HCT116 (cell line): ENCODE data around the gene SPACA5. TPM values are rescaled to one million over a fixed set of nuclear protein-coding genes. Genes with fewer than 3 reads are reported as not detected.

Experiments used
- ATAC-seq: fragments of 200-7000 bp; cut with Tn5 transposase; 2 replicates; pipeline ENCODE4 v1.9.1; 2020; ENCODE audit warnings: mild to moderate bottlenecking, moderate library complexity
- BruUV-seq: library from RNA; stranded (reverse); fragments of 400-500 nt; replicated peaks from 2 replicates; lab custom pipeline; 2021; lab: Mats Ljungman, UMichigan
- CTCF ChIA-PET: fragments of 300-600 bp; sonication (Branson Sonifier 250); formaldehyde crosslinking; loops from one replicate; lab custom pipeline; 2021; ENCODE audit warnings: antibody characterized with exemption; lab: Charles Lee
- POLR2A ChIA-PET: fragments of 300-600, 350-600 bp; sonication (Branson Sonifier 250); formaldehyde crosslinking; loops from one replicate; lab custom pipeline; 2021; ENCODE audit warnings: antibody characterized with exemption; lab: Charles Lee
- RAD21 ChIA-PET, 2 experiments: fragments of 300-600 bp; sonication (Branson Sonifier 250); formaldehyde crosslinking; loops; one replicate each; lab custom pipeline; 2023; ENCODE audit warnings: low total read pairs in 2 of 2; ENCODE audit not compliant: uncharacterized antibody in 2 of 2, unreplicated experiment in 2 of 2, low non-redundant PET in 1 of 2; lab: Charles Lee
- DNase-seq: peaks from one replicate; pipeline ENCODE4 v3.0.0-alpha.2; 2010; ENCODE audit warnings: low read depth, low spot score
- H2AFZ ChIP-seq: fragments of 200-600 bp; shearing (Covaris generic), sonication (generic); 2 replicates; pipeline ENCODE4 v1.6.1; 2017; ENCODE audit warnings: low read depth, mixed run types, mixed read lengths, antibody characterized with exemption, low read length; ENCODE audit not compliant: poor library complexity, severe bottlenecking
- H3K27ac ChIP-seq: 2 replicates; pipeline ENCODE4 v1.5.1; 2012; ENCODE audit warnings: low read depth, low read length
- H3K27me3 ChIP-seq: fragments of 200-600 bp; sonication (generic); 2 replicates; pipeline ENCODE4 v1.6.1; 2016; ENCODE audit warnings: mixed run types, low read length, mixed read lengths; ENCODE audit not compliant: insufficient read depth
- H3K36me3 ChIP-seq, 2 experiments: fragments of 200-500 bp in 1 of 2; fragments of 200-600 bp in 1 of 2; sonication (Bioruptor generic) in 1 of 2; sonication (generic) in 1 of 2; 2 replicates each; pipeline versions ENCODE4 v1.5.1 to v1.6.1; 2014 to 2016; ENCODE audit warnings: low read length in 2 of 2, inconsistent platforms in 1 of 2, mixed read lengths in 1 of 2, mixed run types in 1 of 2; ENCODE audit not compliant: insufficient read depth in 2 of 2, control insufficient read depth in 1 of 2
- H3K4me1 ChIP-seq, 2 experiments: fragments of 200-600 bp in 1 of 2; sonication (generic) in 1 of 2; 2 replicates each; pipeline versions ENCODE4 v1.5.1 to v1.6.1; 2012 to 2017; ENCODE audit warnings: low read length in 2 of 2, inconsistent platforms in 1 of 2, mild to moderate bottlenecking in 1 of 2, mixed read lengths in 1 of 2, mixed run types in 1 of 2, moderate library complexity in 1 of 2; ENCODE audit not compliant: insufficient read depth in 2 of 2, control insufficient read depth in 1 of 2
- H3K4me2 ChIP-seq: fragments of 200-600 bp; sonication (generic); 2 replicates; pipeline ENCODE4 v1.6.1; 2017; ENCODE audit warnings: mixed run types, low read length, mixed read lengths
- H3K4me3 ChIP-seq, 2 experiments: fragments of 200-600 bp in 1 of 2; sonication (generic) in 1 of 2; replicated peaks in 1 of 2; 2 replicates each; pipeline ENCODE4 v1.5.1; 2011 to 2016; ENCODE audit warnings: low read length in 2 of 2, control low read depth in 1 of 2, low read depth in 1 of 2, mild to moderate bottlenecking in 1 of 2, mixed read lengths in 1 of 2, mixed run types in 1 of 2
- H3K79me2 ChIP-seq: fragments of 200-600 bp; sonication (generic); 2 replicates; pipeline ENCODE4 v1.6.1; 2017; ENCODE audit warnings: mild to moderate bottlenecking, mixed run types, low read length, moderate library complexity, mixed read lengths; ENCODE audit not compliant: insufficient read depth
- H3K9ac ChIP-seq: fragments of 200-600 bp; sonication (generic); 2 replicates; pipeline ENCODE4 v1.6.1; 2016; ENCODE audit warnings: low read length, mixed read lengths
- H3K9me2 ChIP-seq: fragments of 200-600 bp; sonication (generic), shearing (Covaris generic); 2 replicates; pipeline ENCODE4 v1.6.1; 2017; ENCODE audit warnings: mixed run types, mild to moderate bottlenecking, moderate library complexity; ENCODE audit not compliant: insufficient read depth
- H3K9me3 ChIP-seq, 2 experiments: fragments of 200-500 bp in 1 of 2; fragments of 200-600 bp in 1 of 2; sonication (Bioruptor generic) in 1 of 2; sonication (generic) in 1 of 2; 2 replicates each; pipeline ENCODE4 v1.6.1; 2014 to 2017; ENCODE audit warnings: low read length in 2 of 2, mixed read lengths in 2 of 2, inconsistent platforms in 1 of 2, low read depth in 1 of 2, mild to moderate bottlenecking in 1 of 2, mixed run types in 1 of 2, moderate library complexity in 1 of 2; ENCODE audit not compliant: control insufficient read depth in 1 of 2, insufficient read depth in 1 of 2
- H4K20me1 ChIP-seq: fragments of 200-600 bp; sonication (generic), shearing (Covaris generic); 2 replicates; pipeline ENCODE4 v1.6.1; 2017; ENCODE audit warnings: mixed run types, mild to moderate bottlenecking, moderate library complexity; ENCODE audit not compliant: insufficient read depth
- EGR1 ChIP-seq: IDR thresholded peaks from 2 replicates; pipeline ENCODE4 v1.6.1; 2012; ENCODE audit warnings: low read depth
- EZH2 ChIP-seq: fragments of 200-600 bp; sonication (generic); IDR thresholded peaks from 2 replicates; pipeline ENCODE4 v1.6.1; 2017; ENCODE audit warnings: antibody characterized with exemption, mixed run types
- EZH2phosphoT487 ChIP-seq: fragments of 200-600 bp; IDR thresholded peaks from 2 replicates; pipeline ENCODE4 v1.6.1; 2018; ENCODE audit warnings: antibody characterized with exemption, borderline replicate concordance
- JUND ChIP-seq: IDR thresholded peaks from 2 replicates; pipeline ENCODE4 v1.6.1; 2012
- RAD21 ChIP-seq: IDR thresholded peaks from 2 replicates; pipeline ENCODE4 v1.6.1; 2012; ENCODE audit warnings: low read depth, mild to moderate bottlenecking
- REST ChIP-seq: IDR thresholded peaks from 2 replicates; pipeline ENCODE4 v1.6.1; 2012; ENCODE audit warnings: low read depth
- TCF7L2 ChIP-seq: IDR thresholded peaks from 2 replicates; pipeline ENCODE4 v1.7.0; 2011; ENCODE audit warnings: borderline replicate concordance, inconsistent platforms; ENCODE audit not compliant: insufficient read depth, insufficient read length; ENCODE audit errors: extremely low read depth
- YY1 ChIP-seq: IDR thresholded peaks from 2 replicates; pipeline ENCODE4 v1.6.1; 2011; ENCODE audit warnings: low read length, low read depth, moderate library complexity, mild to moderate bottlenecking; ENCODE audit not compliant: insufficient replicate concordance; ENCODE audit errors: extremely low read depth
- intact Hi-C: fragments of 100-400 bp; cut with micrococcal nuclease; formaldehyde crosslinking; loops from 2 replicates; pipeline ENCODE4 v1.10.0; 2022
- total RNA-seq: library from RNA; stranded (reverse); gene quantifications from one replicate; pipeline ENCODE4 v1.2.1, GENCODE V29; 2021; ENCODE audit not compliant: unreplicated experiment
- TF ChIP-seq, protein P1 (sequence below): IDR thresholded peaks from 2 replicates; pipeline ENCODE4 v1.6.1; 2012

SPACA5 gene
- total RNA-seq, 1 experiment from 2014 or later: not detected

DNA sequence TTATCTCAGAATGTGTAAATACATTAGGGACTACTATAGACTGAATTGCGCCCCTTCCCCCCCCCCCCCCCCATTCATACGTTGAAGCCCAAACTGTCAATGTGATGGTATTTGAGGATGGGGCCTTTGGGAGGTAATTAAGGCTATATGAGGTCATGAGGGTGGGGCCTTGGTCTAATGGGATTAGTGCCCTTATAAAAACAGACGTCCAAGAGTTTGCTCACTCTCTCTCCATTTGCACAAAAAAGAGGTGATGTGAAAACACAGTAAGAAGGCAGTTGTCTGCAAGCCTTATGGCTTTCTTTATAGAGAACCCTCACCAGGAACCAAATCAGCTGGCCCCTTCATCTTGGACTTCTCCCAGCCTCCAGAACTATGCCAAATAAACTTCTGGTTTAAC lies 15.3 kb downstream of the SPACA5 start:
- RAD21 ChIA-PET: no interaction called here
- no peak for TF ChIP-seq REST
- TF ChIP-seq EGR1: no peak
- TF ChIP-seq EZH2phosphoT487: no peak
- no peak for TF ChIP-seq EZH2
- TF ChIP-seq RAD21: no peak
- TF ChIP-seq, protein P1, sequence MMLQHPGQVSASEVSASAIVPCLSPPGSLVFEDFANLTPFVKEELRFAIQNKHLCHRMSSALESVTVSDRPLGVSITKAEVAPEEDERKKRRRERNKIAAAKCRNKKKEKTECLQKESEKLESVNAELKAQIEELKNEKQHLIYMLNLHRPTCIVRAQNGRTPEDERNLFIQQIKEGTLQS: no peak
- DNase-seq: no peak
- no peak overlapping the region for H2AFZ ChIP-seq
- no peak overlapping the region for H3K4me3 ChIP-seq
- no peaks in the 10 kb centered on the region for H4K20me1 ChIP-seq
- H3K27ac ChIP-seq: no peak overlapping the region
- no peaks in the 10 kb centered on the region for H3K9me2 ChIP-seq
- no peaks in the 10 kb centered on the region for H3K79me2 ChIP-seq
- no peaks in the 10 kb centered on the region for H3K27me3 ChIP-seq
- intact Hi-C loops: no loop called here
- H3K9me3 ChIP-seq: no peaks in the 10 kb centered on the region
- H3K36me3 ChIP-seq: no peaks in the 10 kb centered on the region
- ATAC-seq: no peak
- H3K4me2 ChIP-seq: no peak overlapping the region
- POLR2A ChIA-PET: no interaction called here
- CTCF ChIA-PET: no interaction called here
- no peak overlapping the region for H3K9ac ChIP-seq
- BruUV-seq: no TSS peak
- no peaks in the 10 kb centered on the region for H3K4me1 ChIP-seq

DNA sequence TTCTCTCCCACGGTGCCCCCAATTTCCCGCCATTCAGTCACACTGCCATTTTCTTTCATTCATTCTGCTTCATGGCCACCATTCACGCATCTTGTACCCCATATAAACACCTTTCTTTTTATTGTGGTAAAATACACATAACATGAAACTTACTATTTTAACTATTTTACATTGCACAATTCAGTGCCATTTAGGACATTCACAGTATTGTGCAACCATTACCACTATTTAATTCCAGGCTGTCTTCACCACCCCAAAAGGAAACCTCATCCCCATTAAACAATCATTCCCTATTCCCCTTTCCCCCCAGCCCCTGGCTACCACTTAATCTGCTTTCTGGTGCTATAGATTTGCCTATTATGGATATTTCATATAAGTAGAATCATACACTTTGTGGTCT lies 15.9 kb downstream of the SPACA5 start:
- ATAC-seq: no peak
- H3K9me2 ChIP-seq: no peaks in the 10 kb centered on the region
- ChIA-PET RAD21 (no interaction called here), POLR2A (no interaction called here), CTCF (no interaction called here)
- no peak overlapping the region for H2AFZ ChIP-seq
- no peaks in the 10 kb centered on the region for H4K20me1 ChIP-seq
- DNase-seq: no peak
- H3K9me3 ChIP-seq: no peaks in the 10 kb centered on the region
- H3K4me3 ChIP-seq: no peak overlapping the region
- H3K27ac ChIP-seq: no peak overlapping the region
- no peaks in the 10 kb centered on the region for H3K27me3 ChIP-seq
- no peak overlapping the region for H3K9ac ChIP-seq
- no peaks in the 10 kb centered on the region for H3K36me3 ChIP-seq
- no peaks in the 10 kb centered on the region for H3K4me1 ChIP-seq
- TF ChIP-seq JUND (no peak), YY1 (no peak), TCF7L2 (no peak), EZH2 (no peak)
- TF ChIP-seq, all 23 proteins: peak for 0
- BruUV-seq: no TSS peak
- intact Hi-C loops: no loop called here
- Histone ChIP-seq H3K4me2 (no peak overlapping the region), H3K79me2 (no peaks in the 10 kb centered on the region)
